Measurements from ENCODE around the gene SYPL2.

DNA sequence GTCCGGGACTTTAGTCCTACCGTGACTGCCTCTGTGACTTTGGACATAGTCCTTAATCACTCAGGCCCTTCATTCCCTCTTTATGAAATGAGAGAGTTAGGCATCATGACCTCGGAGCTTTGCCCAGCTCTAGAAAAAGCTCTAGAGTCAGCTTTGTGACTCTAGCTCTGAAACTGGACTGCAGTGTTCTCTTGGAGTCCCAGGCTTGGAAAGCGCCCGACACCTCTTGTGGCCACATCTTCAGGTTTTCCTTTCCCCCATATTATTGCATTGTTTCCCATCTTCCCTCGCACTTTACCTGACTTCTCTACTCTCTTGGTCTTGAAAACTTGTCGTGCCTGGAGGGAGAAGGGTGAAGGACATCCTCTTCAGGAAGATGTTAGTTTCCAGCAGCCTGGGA lies 55.7 kb downstream of the SYPL2 start:
- TF ChIP-seq, protein P1, sequence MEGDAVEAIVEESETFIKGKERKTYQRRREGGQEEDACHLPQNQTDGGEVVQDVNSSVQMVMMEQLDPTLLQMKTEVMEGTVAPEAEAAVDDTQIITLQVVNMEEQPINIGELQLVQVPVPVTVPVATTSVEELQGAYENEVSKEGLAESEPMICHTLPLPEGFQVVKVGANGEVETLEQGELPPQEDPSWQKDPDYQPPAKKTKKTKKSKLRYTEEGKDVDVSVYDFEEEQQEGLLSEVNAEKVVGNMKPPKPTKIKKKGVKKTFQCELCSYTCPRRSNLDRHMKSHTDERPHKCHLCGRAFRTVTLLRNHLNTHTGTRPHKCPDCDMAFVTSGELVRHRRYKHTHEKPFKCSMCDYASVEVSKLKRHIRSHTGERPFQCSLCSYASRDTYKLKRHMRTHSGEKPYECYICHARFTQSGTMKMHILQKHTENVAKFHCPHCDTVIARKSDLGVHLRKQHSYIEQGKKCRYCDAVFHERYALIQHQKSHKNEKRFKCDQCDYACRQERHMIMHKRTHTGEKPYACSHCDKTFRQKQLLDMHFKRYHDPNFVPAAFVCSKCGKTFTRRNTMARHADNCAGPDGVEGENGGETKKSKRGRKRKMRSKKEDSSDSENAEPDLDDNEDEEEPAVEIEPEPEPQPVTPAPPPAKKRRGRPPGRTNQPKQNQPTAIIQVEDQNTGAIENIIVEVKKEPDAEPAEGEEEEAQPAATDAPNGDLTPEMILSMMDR (IDR thresholded peaks at IDR 0.05): no peak
- TF ChIP-seq POLR2A (IDR thresholded peaks at IDR 0.05) (no peak), EP300 (IDR thresholded peaks at IDR 0.05) (no peak)

Measured in tibial nerve (tissue), 4 donors.